Measurements from ENCODE around the gene DHX32. TPM values are rescaled to one million over a fixed set of nuclear protein-coding genes. Genes with fewer than 3 reads are reported as not detected.

Gene DHX32
- total RNA-seq, 1 donor from 2014 or later: 51.2 TPM

- DNase-seq: no peak
Measured at GRCh38 chr10:125846894-125847293, 34.2 kb downstream of the DHX32 start.

- no peak for DNase-seq
Measured at GRCh38 chr10:125845617-125846016, 35.5 kb downstream of the DHX32 start.

GRCh38 chr10:125844751-125845221 is 36.3 kb downstream of the DHX32 start:
- DNase-seq: no peak

GRCh38 chr10:125843603-125844329 is 37.3 kb downstream of the DHX32 start:
- no peak for DNase-seq

- DNase-seq: peak; percentile 60
Measured at GRCh38 chr10:125840955-125841354, 40.1 kb downstream of the DHX32 start.

- no peak for DNase-seq
Measured at GRCh38 chr10:125840406-125840805, 40.7 kb downstream of the DHX32 start.

GRCh38 chr10:125838802-125839575 is 42.1 kb downstream of the DHX32 start:
- no peak for DNase-seq

- no peak for DNase-seq
Measured at GRCh38 chr10:125836746-125837145, 44.3 kb downstream of the DHX32 start.

- DNase-seq: no peak
Measured at GRCh38 chr10:125828311-125828710, 52.8 kb downstream of the DHX32 start.

GRCh38 chr10:125827133-125827532 is 54.0 kb downstream of the DHX32 start:
- no peak for DNase-seq

- DNase-seq: no peak
Measured at GRCh38 chr10:125824736-125825135, 56.4 kb downstream of the DHX32 start.

GRCh38 chr10:125823663-125824251 is 57.3 kb downstream of the DHX32 start:
- DNase-seq: peak; percentile 19

- DNase-seq: peak; percentile 94
Measured at GRCh38 chr10:125822878-125823662, 58.0 kb downstream of the DHX32 start, which contains the start of the genes BCCIP and UROS. TSS of gene BCCIP (plus strand) at chr10:125823546. CDS start at chr10:125823558, 12 bp downstream. TSS of gene UROS (minus strand) at chr10:125823258. CDS start at chr10:125816499, 6,759 bp downstream.

- DNase-seq: no peak
Measured at GRCh38 chr10:125820701-125821100, 60.4 kb downstream of the DHX32 start.

GRCh38 chr10:125817337-125817946 is 63.6 kb downstream of the DHX32 start:
- no peak for DNase-seq

- DNase-seq: no peak
Measured at GRCh38 chr10:125816548-125816947, 64.5 kb downstream of the DHX32 start.

- no peak for DNase-seq
Measured at GRCh38 chr10:125815764-125816163, 65.3 kb downstream of the DHX32 start.

- DNase-seq: no peak
Measured at GRCh38 chr10:125812128-125812750, 68.9 kb downstream of the DHX32 start.

GRCh38 chr10:125811251-125811650 is 69.8 kb downstream of the DHX32 start:
- no peak for DNase-seq

- peak; percentile 23 for DNase-seq
Measured at GRCh38 chr10:125808047-125808446, 73.0 kb downstream of the DHX32 start.

GRCh38 chr10:125802739-125803138 is 78.4 kb downstream of the DHX32 start:
- DNase-seq: no peak

- DNase-seq: no peak
Measured at GRCh38 chr10:125802131-125802530, 79.0 kb downstream of the DHX32 start.

All from dermis blood vessel endothelial cell (primary cell).